Activated CD4-positive, CD25-positive, alpha-beta regulatory T cell treated with anti-CD3 and anti-CD28 coated beads, Interleukin-2, amount 50 U/mL, for 24 hours (primary cell): ENCODE results near the gene CHST10.
"Not testable (repeated sequence)": the region's sequence is repeated elsewhere in the genome, so short reads cannot be mapped to it uniquely, and the experiment has no call there.

ENCODE experiments used
- ATAC-seq, 2 donors: fragments of 150-1000 bp; cut with Tn5 transposase; one replicate each; pipeline ENCODE4 v1.10.0; 2021; ENCODE audit warnings: mild to moderate bottlenecking in 1 of 2, moderate library complexity in 1 of 2

CHST10 gene

GRCh38 chr2:100391735-100392515, 25.5 kb downstream of the CHST10 start:
- ATAC-seq = no peak

GRCh38 chr2:100390001-100390940, 27.2 kb downstream of the CHST10 start:
- ATAC-seq = no peak

DNA sequence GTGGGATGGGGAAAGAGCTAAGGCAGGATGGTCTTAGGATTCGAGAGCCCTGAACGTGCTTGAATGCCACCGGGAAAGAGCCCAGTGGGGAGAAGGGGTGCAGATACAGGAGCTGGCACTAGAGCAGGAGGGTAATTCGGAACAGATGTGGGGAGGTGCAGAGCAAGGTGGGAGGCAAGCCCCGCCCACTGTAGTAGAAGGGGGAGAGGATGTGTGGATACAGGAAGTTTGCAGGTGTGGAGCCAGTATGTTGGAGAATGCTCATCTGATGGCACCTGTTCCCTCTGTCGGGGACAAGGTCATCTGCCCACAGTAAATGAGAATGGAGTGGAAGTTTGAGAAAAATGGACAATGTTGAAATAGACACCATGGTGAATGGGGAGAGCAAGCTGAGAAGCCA, 28.8 kb downstream of the CHST10 start:
- no peak for ATAC-seq

DNA sequence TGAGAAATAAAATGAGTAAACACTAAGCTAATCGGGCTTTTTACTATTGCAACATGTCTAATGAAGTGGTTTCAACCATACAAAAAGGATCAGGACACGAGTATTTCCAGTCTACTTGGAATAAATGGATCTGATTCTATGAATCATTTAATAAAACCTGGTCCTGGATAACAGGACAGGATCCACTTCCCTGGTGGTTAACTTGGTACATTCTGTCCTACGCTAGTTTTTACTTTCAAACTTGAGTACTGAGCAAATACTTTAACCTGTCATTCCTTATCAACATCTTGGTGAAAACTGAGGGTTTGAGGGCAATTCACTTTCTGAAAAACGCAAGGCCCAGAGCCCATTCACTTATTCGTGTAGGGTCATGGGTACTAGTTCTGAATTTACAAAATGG, 33.5 kb downstream of the CHST10 start:
- no peak for ATAC-seq

DNA sequence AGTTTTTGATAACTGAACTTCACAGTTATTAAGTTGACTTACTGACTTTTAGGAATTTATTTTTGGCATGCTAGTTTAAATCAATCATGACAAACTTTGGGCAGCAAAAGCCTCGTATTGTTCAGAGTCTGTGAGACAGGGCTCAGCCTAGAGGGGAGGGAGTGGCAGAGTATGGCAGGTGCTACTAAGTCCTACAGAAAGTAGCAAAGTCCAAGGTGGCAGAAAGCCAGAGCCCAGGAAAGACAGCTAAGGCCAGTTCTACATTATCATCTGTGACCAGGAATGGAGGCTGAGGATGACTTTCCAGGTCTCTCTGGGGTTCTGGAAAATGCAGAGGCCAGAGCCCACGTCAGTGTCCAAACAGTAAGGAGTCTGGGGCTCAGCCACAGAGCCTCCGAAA, 34.2 kb downstream of the CHST10 start:
- ATAC-seq = no peak

DNA sequence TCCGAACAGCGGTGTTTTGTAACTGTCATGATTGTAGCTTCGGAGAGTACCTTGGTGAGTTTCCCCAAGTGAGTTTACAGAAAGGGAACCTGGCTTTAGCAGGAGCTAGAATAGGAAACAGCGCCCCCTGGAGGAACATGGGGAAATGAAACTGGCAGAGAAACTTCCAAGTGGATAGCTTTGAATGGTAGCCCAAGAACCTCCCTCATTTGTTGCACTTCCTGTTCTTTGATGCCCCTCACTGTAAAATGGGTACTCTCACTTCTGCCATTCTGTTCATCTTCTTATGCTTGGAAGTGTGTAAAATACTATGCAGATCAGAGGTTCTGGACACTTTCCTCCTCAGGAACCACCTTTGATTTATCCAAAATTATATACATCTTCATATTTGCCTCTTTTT, 36.2 kb downstream of the CHST10 start:
- ATAC-seq = peak in 1 of 2 donors; percentile 30

DNA sequence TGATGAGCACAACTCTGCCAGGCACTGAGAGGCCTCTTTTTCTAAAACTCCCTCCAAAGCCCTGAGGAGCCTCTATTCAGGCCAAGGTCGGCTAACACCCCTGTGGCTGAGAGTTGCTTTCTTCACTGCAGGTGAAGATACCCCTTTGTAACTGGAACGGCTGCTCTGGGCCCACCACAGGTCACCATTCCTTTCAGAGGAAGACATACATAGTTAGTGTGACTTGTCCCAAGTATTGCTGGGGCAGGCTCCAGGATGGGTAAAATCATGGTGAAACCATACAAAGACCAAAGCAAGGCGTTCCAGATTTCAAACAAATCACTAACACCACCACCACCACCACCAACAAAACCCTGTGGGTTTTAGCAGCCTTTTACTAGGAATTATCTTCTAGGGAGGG, 36.8 kb downstream of the CHST10 start:
- ATAC-seq = no peak

- no peak for ATAC-seq
Observed at GRCh38 chr2:100376836-100377235, 40.6 kb downstream of the CHST10 start.

DNA sequence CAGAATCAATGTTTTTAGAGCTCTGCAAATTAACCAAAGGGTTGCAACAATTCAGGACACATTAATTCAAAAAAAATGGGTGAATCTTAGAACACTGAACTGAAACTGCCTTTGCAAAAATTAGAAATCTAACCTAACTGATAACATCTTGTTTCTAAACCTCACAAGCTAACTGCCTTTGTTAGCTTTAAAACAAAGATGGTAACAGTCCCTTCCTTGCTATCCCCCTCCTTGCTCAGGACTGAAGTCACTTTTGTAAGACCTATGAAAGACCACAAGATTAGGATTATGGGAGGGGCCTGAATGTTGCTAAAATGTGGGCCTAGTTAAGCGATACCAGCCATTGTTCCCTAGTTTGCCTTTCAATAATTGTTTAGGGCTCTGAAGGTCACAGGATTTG, 50.3 kb downstream of the CHST10 start:
- no peak for ATAC-seq

DNA sequence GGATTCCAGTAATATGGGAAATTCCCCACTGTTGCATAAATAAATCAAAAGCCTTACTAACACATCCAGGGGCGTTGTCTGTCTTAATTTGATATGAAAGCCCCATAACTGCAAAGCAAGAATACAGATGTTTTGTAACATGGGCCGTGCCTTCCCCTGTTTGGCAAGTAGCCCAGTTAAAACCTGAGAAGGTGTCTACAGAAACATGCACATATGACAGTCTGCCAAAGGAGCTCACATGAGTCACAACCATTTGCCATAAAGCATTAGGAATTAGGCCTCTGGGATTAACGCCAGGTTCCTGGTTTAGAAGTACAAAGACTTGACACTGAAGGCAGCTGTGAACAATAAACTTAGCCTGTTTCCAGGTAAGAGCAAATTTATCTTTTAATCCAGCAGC, 52.0 kb downstream of the CHST10 start:
- no peak for ATAC-seq

DNA sequence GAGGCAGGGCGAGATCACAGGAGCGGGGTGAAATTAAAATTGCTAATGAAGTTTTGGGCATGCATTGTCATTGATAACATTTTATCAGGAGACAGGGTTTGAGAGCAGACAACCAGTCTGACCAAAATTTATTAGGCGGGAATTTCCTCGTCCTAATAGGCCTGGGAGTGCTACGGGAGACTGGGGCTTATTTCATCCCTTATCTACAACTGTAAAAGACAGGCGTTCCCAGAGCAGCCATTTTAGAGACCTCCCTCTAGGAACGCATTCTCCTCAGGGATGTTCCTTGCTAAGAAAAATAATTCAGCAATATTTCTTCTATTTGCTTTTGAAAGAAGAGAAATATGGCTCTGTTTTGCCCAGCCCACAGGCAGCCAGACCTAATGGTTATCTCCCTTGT, 55.2 kb downstream of the CHST10 start:
- ATAC-seq = not testable (repeated sequence)

- no peak for ATAC-seq
Observed at GRCh38 chr2:100359576-100359975, 57.9 kb downstream of the CHST10 start.

DNA sequence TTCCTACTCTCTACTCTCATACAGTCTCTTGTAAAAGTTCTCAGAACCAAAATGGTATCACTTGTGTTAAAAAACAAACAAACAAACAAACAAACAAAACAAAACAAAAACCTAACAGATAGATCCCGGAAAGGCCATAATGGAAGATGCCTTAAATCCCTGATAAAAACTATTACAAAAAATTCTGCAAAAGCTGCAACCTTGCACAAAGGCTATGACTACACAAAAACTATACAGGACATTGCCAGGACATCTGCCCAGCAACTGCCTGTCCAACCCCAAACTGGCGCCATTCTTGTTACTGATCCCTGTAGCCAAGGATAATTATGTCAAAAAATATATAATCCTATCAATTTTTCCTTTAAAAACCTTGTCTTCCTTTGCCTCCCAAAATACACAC, 58.9 kb downstream of the CHST10 start:
- ATAC-seq = no peak

- no peak for ATAC-seq
Observed at GRCh38 chr2:100352521-100352920, 64.9 kb downstream of the CHST10 start.

- no peak for ATAC-seq
Observed at GRCh38 chr2:100350661-100351185, 66.7 kb downstream of the CHST10 start.

GRCh38 chr2:100345144-100345543, 72.3 kb downstream of the CHST10 start:
- ATAC-seq = not testable (repeated sequence)

DNA sequence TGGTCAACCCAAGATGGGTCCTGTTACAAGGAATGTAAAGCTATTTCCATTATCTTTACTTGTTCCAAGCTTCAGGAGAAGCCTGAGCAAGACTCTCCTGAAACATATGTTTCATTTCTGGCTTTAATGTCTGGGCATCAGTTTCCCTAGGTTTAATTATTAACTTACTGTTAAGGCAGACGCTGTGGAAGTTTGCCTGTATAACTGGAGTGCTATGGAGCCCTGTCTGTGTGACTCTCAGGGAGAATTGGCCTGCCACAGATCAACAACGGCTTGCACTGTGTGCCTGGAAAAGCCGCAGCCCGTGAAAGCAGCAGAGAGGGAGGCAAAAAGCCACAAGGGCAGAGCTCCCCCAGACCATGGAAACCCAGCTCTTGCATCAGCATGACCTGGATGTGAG, 73.0 kb downstream of the CHST10 start:
- ATAC-seq = no peak

DNA sequence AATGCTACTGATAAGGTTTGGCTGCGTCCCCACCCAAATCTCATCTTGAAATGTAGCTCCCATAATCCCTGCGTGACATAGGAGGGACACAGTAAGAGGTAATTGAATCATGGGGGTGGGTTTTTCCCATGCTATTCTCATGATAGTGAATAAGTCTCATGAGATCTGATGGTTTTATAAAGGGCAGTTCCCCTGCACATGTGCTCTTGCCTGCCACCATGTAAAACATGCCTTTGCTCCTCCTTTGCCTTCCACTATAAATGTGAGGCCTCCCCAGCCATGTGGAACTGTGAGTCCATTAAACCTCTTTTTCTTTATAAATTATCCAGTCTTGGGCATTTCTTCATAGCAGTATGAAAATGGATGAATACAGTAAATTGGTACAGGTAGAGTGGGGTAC, 75.0 kb downstream of the CHST10 start:
- not testable (repeated sequence) for ATAC-seq
